ENCODE data around the gene KLHL7. TPM values are rescaled to one million over a fixed set of nuclear protein-coding genes. Genes with fewer than 3 reads are reported as not detected.

The KLHL7 gene
- total RNA-seq, 4 donors from 2014 or later: 22.9 to 31.5 (median 27.8) TPM

DNA sequence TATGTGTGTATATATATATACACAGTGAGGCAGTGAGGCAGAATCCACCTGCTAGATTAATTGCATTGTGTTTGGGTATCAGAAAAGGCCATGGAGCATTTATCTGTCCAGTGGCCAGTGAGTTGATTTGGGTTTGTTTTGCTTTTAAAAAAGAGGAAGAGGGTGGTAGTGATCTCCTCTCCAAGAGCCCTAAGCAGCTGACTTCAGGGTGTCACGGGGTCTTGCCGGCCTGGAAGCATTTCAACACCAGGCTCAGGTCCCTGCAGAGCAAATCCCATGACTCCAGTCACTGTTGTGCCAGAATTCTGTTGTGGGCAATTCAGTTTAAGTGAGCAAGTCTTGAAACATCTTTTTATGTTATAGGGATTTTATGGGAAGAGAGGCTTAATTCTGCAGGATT lies 110.4 kb downstream of the KLHL7 start:
- TF ChIP-seq, protein P1, sequence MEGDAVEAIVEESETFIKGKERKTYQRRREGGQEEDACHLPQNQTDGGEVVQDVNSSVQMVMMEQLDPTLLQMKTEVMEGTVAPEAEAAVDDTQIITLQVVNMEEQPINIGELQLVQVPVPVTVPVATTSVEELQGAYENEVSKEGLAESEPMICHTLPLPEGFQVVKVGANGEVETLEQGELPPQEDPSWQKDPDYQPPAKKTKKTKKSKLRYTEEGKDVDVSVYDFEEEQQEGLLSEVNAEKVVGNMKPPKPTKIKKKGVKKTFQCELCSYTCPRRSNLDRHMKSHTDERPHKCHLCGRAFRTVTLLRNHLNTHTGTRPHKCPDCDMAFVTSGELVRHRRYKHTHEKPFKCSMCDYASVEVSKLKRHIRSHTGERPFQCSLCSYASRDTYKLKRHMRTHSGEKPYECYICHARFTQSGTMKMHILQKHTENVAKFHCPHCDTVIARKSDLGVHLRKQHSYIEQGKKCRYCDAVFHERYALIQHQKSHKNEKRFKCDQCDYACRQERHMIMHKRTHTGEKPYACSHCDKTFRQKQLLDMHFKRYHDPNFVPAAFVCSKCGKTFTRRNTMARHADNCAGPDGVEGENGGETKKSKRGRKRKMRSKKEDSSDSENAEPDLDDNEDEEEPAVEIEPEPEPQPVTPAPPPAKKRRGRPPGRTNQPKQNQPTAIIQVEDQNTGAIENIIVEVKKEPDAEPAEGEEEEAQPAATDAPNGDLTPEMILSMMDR (IDR thresholded peaks at IDR 0.05; ENCODE audit: low read depth): no peak

DNA sequence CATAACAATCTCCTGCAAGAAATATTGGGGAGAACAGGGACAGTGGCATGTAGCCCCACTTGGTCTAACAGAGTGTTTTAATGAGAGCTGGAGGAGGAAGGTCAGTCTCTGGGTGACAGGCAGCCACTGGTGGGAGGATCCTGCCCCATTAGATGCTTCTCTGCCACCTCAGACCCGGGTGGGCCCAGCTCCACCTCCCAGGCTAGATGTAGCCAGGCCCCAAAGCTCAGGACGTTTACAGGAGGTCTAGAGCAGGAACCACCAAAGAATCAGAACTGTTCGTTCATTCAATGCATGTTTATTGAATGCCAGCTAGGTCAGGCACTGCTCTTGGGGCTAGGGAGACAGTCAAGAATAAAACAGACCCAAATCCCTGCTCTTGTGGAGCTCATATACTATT lies 112.6 kb downstream of the KLHL7 start:
- TF ChIP-seq, protein P1 (IDR thresholded peaks at IDR 0.05; ENCODE audit: low read depth): no peak

- TF ChIP-seq, protein P1 (IDR thresholded peaks at IDR 0.05; ENCODE audit: low read depth): no peak
These were observed 115.2 kb downstream of the KLHL7 start for GRCh38 chr7:23220690-23221305.

DNA sequence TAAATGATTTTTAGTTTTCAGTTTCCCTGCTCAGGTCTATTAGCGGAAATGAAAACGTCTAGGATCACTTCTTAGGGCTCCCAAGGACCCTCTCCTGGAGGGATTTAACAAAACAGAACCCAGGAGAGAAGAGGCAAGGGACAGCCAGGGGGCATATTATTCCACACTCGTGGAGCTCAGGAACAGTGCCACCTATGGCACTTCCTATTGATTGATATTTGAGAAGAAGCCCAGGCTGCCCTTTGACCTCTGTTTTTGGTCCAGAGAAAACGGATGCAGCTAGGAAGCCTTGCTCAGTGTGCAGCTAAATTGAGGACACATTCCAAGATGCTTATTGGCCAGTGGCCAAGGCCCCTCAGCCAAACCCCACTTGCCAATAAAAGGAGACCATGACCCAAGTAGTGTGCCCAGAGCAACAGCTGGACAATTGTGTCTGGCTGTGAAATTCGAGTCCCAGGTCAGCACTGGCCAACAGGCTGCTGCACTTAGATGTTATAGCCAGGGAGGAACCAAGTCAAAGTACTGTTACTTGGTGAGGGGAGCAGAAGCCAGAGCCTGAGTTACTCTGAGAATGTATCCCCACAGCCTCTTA lies 117.0 kb downstream of the KLHL7 start:
- TF ChIP-seq, protein P1 (IDR thresholded peaks at IDR 0.05; ENCODE audit: low read depth): no peak

GRCh38 chr7:23226844-23227450 lies 121.4 kb downstream of the KLHL7 start:
- TF ChIP-seq, protein P1 (IDR thresholded peaks at IDR 0.05; ENCODE audit: low read depth): no peak

Other genes with a start within 250 kb of the KLHL7 start
- gene HYCC1, start 91.7 kb upstream of the KLHL7 start, total RNA-seq: 10 to 100 TPM; 26.9 to 72.9 (median 55.0) TPM
- 10 to 100 TPM; 27.7 to 42.8 (median 31.3) TPM for gene NUP42, start 76.3 kb downstream of the KLHL7 start, total RNA-seq
- gene GPNMB, start 141.0 kb downstream of the KLHL7 start, total RNA-seq: 100 to 1,000 TPM in 3 of 4 donors, 10 to 100 TPM in 1; 62.0 to 803 (median 261) TPM
- gene MALSU1, start 193.6 kb downstream of the KLHL7 start, total RNA-seq: 10 to 100 TPM; 37.6 to 52.7 (median 47.8) TPM

All from subcutaneous adipose tissue (tissue), 4 donors.